ENCODE results near the gene LRRK2.

DNA sequence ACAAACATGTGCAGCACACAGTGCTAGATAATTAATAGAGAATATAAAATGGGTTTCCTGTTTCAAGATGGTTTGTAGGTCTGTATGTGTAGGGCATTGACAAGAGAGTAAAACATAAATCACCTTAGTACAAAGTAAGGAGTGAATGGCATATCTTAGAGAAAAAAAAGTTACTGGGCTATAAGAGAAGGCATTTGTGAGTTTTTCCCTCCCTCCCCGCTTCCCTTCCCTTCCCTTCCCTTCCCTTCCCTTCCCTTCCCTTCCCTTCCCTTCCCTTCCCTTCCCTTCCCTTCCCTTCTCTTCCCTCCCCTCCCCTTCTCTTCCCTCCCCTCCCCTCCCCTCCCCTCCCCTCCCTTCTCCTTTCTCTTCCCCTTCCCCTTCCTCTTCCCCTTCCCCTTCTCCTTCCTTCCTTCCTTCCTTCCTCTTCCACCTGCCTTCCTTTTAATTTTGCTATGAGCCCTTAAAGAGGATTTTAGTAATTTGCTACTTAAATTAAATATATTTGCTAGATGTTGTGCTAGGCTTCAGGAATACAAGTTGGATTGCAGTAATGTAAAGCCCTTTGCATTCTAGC is 57.1 kb downstream of the LRRK2 start:
- TF ChIP-seq NBN (IDR thresholded peaks at IDR 0.05) (no peak), FOXK2 (IDR thresholded peaks at IDR 0.05) (no peak), EZH2 (IDR thresholded peaks at IDR 0.05; ENCODE audit: borderline replicate concordance, control insufficient read depth, low read depth, low read length) (no peak), SMC3 (IDR thresholded peaks at IDR 0.05; ENCODE audit: borderline replicate concordance, low read length) (no peak)
- TF ChIP-seq, protein P1, sequence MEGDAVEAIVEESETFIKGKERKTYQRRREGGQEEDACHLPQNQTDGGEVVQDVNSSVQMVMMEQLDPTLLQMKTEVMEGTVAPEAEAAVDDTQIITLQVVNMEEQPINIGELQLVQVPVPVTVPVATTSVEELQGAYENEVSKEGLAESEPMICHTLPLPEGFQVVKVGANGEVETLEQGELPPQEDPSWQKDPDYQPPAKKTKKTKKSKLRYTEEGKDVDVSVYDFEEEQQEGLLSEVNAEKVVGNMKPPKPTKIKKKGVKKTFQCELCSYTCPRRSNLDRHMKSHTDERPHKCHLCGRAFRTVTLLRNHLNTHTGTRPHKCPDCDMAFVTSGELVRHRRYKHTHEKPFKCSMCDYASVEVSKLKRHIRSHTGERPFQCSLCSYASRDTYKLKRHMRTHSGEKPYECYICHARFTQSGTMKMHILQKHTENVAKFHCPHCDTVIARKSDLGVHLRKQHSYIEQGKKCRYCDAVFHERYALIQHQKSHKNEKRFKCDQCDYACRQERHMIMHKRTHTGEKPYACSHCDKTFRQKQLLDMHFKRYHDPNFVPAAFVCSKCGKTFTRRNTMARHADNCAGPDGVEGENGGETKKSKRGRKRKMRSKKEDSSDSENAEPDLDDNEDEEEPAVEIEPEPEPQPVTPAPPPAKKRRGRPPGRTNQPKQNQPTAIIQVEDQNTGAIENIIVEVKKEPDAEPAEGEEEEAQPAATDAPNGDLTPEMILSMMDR (IDR thresholded peaks at IDR 0.05 in 2 of 3, conservative IDR thresholded peaks at IDR 0.05 in 1 of 3; ENCODE audit: control insufficient read depth in 2 of 3, extremely low read depth in 1 of 3, insufficient read depth in 1 of 3, low read depth in 3 of 3, low read length in 3 of 3): no peak
